ENCODE measurements around the gene AQP12B. TPM values are rescaled to one million over a fixed set of nuclear protein-coding genes. Genes with fewer than 3 reads are reported as not detected.
"Not testable (repeated sequence)": the region's sequence is repeated elsewhere in the genome, so short reads cannot be mapped to it uniquely, and the experiment has no call there.

The AQP12B gene
- total and polyA plus RNA-seq, 10 of the 15 experiments (the other 5 are each of a cell fraction or from before 2014, with no cell fraction given), result not detected

- CTCF ChIA-PET; BruUV-seq (replicated peaks); in situ Hi-C loops (cut with MboI): not testable (repeated sequence)
These were observed 9.1 kb upstream of the AQP12B start, which contains the start of gene AQP12A for GRCh38 chr2:240691631-240692420. Gene AQP12A (plus strand): TSS chr2:240691866. CDS start chr2:240691914, 48 bp downstream.

GRCh38 chr2:240691075-240691427 is 8.4 kb upstream of the AQP12B start:
- intact Hi-C loops (cut with micrococcal nuclease; ENCODE audit: unreplicated experiment); H3K79me2 ChIP-seq (ENCODE audit: control insufficient read depth, insufficient read depth, low read length); H3K27ac ChIP-seq (ENCODE audit: control insufficient read depth, insufficient read depth); H3K4me1 ChIP-seq (ENCODE audit: control insufficient read depth, insufficient read depth, low read length); H3K36me3 ChIP-seq (ENCODE audit: control insufficient read depth in 2 of 2, insufficient read depth in 2 of 2, low read length in 1 of 2); BruUV-seq (replicated peaks); H3K4me3 ChIP-seq; FAIRE-seq; CTCF ChIA-PET; H3K27me3 ChIP-seq (replicated peaks in 1 of 2; ENCODE audit: control insufficient read depth in 2 of 2, insufficient read depth in 2 of 2, low read length in 1 of 2); SMC1A ChIA-PET (ENCODE audit: uncharacterized antibody, unreplicated experiment); in situ Hi-C loops (cut with MboI); ATAC-seq; DNase-seq (ENCODE audit: low read depth, low spot score); H4K20me1 ChIP-seq (ENCODE audit: control insufficient read depth, insufficient read depth); H3K4me2 ChIP-seq (ENCODE audit: control insufficient read depth, insufficient read depth); H3K9ac ChIP-seq (ENCODE audit: control insufficient read depth, insufficient read depth, low read length); H3K9me3 ChIP-seq (replicated peaks; ENCODE audit: control insufficient read depth, insufficient read depth, low read length); RAD21 ChIA-PET (ENCODE audit: unreplicated experiment); H2AFZ ChIP-seq (ENCODE audit: control insufficient read depth, low read depth, low read length); POLR2A ChIA-PET: not testable (repeated sequence)
- no CpG with 5 or more reads among the region's 2 CpGs for whole genome bisulfite sequencing (ENCODE audit: insufficient coverage, insufficient replicate concordance, low lambda C conversion rate, missing lambda C conversion rate)

More at GRCh38 chr2:240691631-240692420, 9.1 kb upstream of the AQP12B start, which contains the start of gene AQP12A:
- H3K9ac ChIP-seq (ENCODE audit: control insufficient read depth, insufficient read depth, low read length); ATAC-seq; H4K20me1 ChIP-seq (ENCODE audit: control insufficient read depth, insufficient read depth); H2AFZ ChIP-seq (ENCODE audit: control insufficient read depth, low read depth, low read length); H3K9me3 ChIP-seq (replicated peaks; ENCODE audit: control insufficient read depth, insufficient read depth, low read length); DNase-seq (ENCODE audit: low read depth, low spot score); H3K27me3 ChIP-seq (replicated peaks in 1 of 2; ENCODE audit: control insufficient read depth in 2 of 2, insufficient read depth in 2 of 2, low read length in 1 of 2); RAD21 ChIA-PET (ENCODE audit: unreplicated experiment); FAIRE-seq; H3K79me2 ChIP-seq (ENCODE audit: control insufficient read depth, insufficient read depth, low read length); SMC1A ChIA-PET (ENCODE audit: uncharacterized antibody, unreplicated experiment); H3K36me3 ChIP-seq (ENCODE audit: control insufficient read depth in 2 of 2, insufficient read depth in 2 of 2, low read length in 1 of 2); H3K4me2 ChIP-seq (ENCODE audit: control insufficient read depth, insufficient read depth); H3K4me3 ChIP-seq; H3K4me1 ChIP-seq (ENCODE audit: control insufficient read depth, insufficient read depth, low read length); intact Hi-C loops (cut with micrococcal nuclease; ENCODE audit: unreplicated experiment); H3K27ac ChIP-seq (ENCODE audit: control insufficient read depth, insufficient read depth); POLR2A ChIA-PET: not testable (repeated sequence)
- 60% methylated on average over 8 of the region's 37 CpGs for WGBS (ENCODE audit: insufficient coverage, insufficient replicate concordance, low lambda C conversion rate, missing lambda C conversion rate)

GRCh38 chr2:240690421-240691074 is 7.9 kb upstream of the AQP12B start:
- H3K4me2 ChIP-seq (ENCODE audit: control insufficient read depth, insufficient read depth); intact Hi-C loops (cut with micrococcal nuclease; ENCODE audit: unreplicated experiment); BruUV-seq (replicated peaks); H3K4me3 ChIP-seq; SMC1A ChIA-PET (ENCODE audit: uncharacterized antibody, unreplicated experiment); H3K4me1 ChIP-seq (ENCODE audit: control insufficient read depth, insufficient read depth, low read length); DNase-seq (ENCODE audit: low read depth, low spot score); CTCF ChIA-PET; H4K20me1 ChIP-seq (ENCODE audit: control insufficient read depth, insufficient read depth); H3K79me2 ChIP-seq (ENCODE audit: control insufficient read depth, insufficient read depth, low read length); in situ Hi-C loops (cut with MboI); H3K36me3 ChIP-seq (ENCODE audit: control insufficient read depth in 2 of 2, insufficient read depth in 2 of 2, low read length in 1 of 2); ATAC-seq; POLR2A ChIA-PET; FAIRE-seq; H3K27ac ChIP-seq (ENCODE audit: control insufficient read depth, insufficient read depth); H3K27me3 ChIP-seq (replicated peaks in 1 of 2; ENCODE audit: control insufficient read depth in 2 of 2, insufficient read depth in 2 of 2, low read length in 1 of 2); H2AFZ ChIP-seq (ENCODE audit: control insufficient read depth, low read depth, low read length); H3K9me3 ChIP-seq (replicated peaks; ENCODE audit: control insufficient read depth, insufficient read depth, low read length); H3K9ac ChIP-seq (ENCODE audit: control insufficient read depth, insufficient read depth, low read length); RAD21 ChIA-PET (ENCODE audit: unreplicated experiment): not testable (repeated sequence)
- WGBS (ENCODE audit: insufficient coverage, insufficient replicate concordance, low lambda C conversion rate, missing lambda C conversion rate), result 30% methylated on average over 2 of the region's 18 CpGs
